OCI-LY3 (cell line): ENCODE data around the gene ARHGAP27.
"Not testable (repeated sequence)": the region's sequence is repeated elsewhere in the genome, so short reads cannot be mapped to it uniquely, and the experiment has no call there.

Experiments
- CTCF ChIP-seq: fragments of 200-600, 300-600 bp; sonication (generic); IDR thresholded peaks from 2 replicates; pipeline ENCODE4 v1.5.1; 2014; ENCODE audit warnings: antibody characterized with exemption, low read length, low read depth
- EZH2phosphoT487 ChIP-seq: fragments of 200-600 bp; shearing (Covaris generic); IDR thresholded peaks from 2 replicates; pipeline ENCODE4 v1.6.1; 2018; ENCODE audit warnings: antibody characterized with exemption, mixed run types, low read depth

- not testable (repeated sequence) for TF ChIP-seq CTCF, EZH2phosphoT487
Measured at GRCh38 chr17:45469204-45469563, 36.5 kb upstream of the ARHGAP27 start.
